ENCODE data around the gene PI4K2A.
"Not testable (repeated sequence)": the region's sequence is repeated elsewhere in the genome, so short reads cannot be mapped to it uniquely, and the experiment has no call there.

The PI4K2A gene

GRCh38 chr10:97644936-97645335 is 4.5 kb downstream of the PI4K2A start:
- TF ChIP-seq, protein P1, sequence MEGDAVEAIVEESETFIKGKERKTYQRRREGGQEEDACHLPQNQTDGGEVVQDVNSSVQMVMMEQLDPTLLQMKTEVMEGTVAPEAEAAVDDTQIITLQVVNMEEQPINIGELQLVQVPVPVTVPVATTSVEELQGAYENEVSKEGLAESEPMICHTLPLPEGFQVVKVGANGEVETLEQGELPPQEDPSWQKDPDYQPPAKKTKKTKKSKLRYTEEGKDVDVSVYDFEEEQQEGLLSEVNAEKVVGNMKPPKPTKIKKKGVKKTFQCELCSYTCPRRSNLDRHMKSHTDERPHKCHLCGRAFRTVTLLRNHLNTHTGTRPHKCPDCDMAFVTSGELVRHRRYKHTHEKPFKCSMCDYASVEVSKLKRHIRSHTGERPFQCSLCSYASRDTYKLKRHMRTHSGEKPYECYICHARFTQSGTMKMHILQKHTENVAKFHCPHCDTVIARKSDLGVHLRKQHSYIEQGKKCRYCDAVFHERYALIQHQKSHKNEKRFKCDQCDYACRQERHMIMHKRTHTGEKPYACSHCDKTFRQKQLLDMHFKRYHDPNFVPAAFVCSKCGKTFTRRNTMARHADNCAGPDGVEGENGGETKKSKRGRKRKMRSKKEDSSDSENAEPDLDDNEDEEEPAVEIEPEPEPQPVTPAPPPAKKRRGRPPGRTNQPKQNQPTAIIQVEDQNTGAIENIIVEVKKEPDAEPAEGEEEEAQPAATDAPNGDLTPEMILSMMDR (IDR thresholded peaks at IDR 0.05; ENCODE audit: low read depth, low read length) = no peak
- H3K4me3 ChIP-seq (ENCODE audit: low read depth, low read length) = no peak overlapping the region

GRCh38 chr10:97647556-97647955 is 7.1 kb downstream of the PI4K2A start:
- no peak overlapping the region for H3K4me3 ChIP-seq (ENCODE audit: low read depth, low read length)
- TF ChIP-seq, protein P1 (IDR thresholded peaks at IDR 0.05; ENCODE audit: low read depth, low read length) = no peak

DNA sequence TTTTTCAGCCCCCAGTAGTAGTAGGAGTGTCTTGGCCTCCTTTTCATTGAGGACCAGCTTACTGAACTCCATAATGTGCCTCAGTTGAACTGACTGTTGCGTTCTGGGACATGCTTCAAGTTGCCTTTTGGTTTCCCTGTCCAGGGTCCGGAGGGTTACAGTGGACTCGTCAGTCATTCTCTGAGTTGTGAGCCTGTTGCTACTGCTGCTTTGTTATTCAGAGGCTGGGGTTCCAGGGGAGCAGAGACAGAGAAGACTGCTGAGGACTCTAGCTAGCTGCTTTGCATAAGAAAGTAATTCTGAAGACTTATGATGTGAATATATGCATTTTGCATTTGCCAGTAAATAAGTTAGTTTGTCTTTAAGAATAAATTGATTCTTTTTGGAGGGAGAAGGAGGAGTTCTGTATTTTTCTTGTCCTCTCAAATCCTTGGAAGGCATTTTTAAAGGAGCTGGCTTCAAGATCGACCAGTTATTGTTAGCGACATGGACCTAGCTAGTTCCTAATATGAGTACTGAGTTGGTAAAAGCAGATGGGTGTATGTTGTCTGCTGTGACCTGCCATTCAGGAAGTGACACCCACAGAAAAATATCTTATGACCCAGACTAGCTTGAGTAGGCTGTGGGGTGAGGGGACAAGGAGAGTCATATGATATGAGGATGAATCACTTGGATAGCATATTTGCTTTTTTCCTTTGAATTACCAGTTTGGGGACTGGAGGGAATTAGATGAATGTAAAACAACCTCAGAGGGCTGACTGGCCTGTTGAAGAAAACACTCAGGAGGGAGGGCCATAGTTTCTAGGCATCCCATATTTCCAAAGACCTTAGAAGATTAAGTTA is 8.3 kb downstream of the PI4K2A start:
- peak overlapping the region; percentile 26; the same call in 1 of the 2 replicates for H3K4me3 ChIP-seq (ENCODE audit: low read depth, low read length)
- TF ChIP-seq, protein P1 (IDR thresholded peaks at IDR 0.05; ENCODE audit: low read depth, low read length) = no peak

DNA sequence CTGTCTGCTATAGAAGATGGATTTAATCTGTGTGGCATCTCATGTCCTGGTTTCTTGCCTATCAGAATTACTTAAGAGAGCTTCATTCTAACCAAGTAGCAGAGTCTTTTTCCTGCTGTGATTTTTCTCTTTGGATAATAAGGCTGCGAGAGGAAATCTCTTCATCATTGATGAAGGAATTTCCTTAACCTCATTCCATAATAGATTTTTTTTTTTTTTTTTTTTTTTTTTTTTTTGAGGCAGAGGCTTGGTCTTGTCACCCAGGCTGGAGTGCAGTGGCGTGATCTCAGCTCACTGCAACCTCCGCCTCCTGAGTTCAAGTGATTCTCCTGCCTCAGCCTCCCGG is 8.9 kb downstream of the PI4K2A start:
- H3K4me3 ChIP-seq (ENCODE audit: low read depth, low read length) = not testable (repeated sequence)

DNA sequence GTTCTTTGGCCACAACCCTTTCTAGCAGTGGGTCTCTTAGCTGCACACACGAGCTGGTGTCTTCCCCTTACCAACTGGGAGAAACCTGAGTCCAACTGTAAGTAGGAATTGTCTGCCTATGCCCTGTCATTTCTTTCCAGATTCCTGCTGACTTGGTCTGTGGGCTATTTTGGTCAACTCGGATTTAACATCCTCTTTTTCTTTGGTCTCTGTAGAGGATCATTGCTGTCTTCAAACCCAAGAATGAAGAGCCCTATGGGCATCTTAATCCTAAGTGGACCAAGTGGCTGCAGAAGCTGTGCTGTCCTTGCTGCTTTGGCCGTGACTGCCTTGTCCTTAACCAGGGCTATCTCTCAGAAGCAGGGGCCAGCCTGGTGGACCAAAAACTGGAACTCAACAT is 10.3 kb downstream of the PI4K2A start:
- H3K4me3 ChIP-seq (ENCODE audit: low read depth, low read length) = no peak overlapping the region
- TF ChIP-seq, protein P1 (IDR thresholded peaks at IDR 0.05; ENCODE audit: low read depth, low read length) = no peak

GRCh38 chr10:97651773-97652172 is 11.3 kb downstream of the PI4K2A start:
- no peak overlapping the region for H3K4me3 ChIP-seq (ENCODE audit: low read depth, low read length)
- TF ChIP-seq, protein P1 (IDR thresholded peaks at IDR 0.05; ENCODE audit: low read depth, low read length) = no peak

GRCh38 chr10:97656777-97657176 is 16.3 kb downstream of the PI4K2A start:
- TF ChIP-seq, protein P1 (IDR thresholded peaks at IDR 0.05; ENCODE audit: low read depth, low read length) = no peak
- no peak overlapping the region for H3K4me3 ChIP-seq (ENCODE audit: low read depth, low read length)

GRCh38 chr10:97659589-97659988 is 19.1 kb downstream of the PI4K2A start:
- TF ChIP-seq, protein P1 (IDR thresholded peaks at IDR 0.05; ENCODE audit: low read depth, low read length) = no peak

More at GRCh38 chr10:97659589-97659988, 19.1 kb downstream of the PI4K2A start:
- H3K4me3 ChIP-seq (ENCODE audit: low read depth, low read length) = no peak overlapping the region
